Esophagus muscularis mucosa (tissue), 4 donors: Measurements from ENCODE around the gene PRPF31. TPM values are rescaled to one million over a fixed set of nuclear protein-coding genes. Genes with fewer than 3 reads are reported as not detected.
A peak's percentile ranks its signal among the peaks of the same experiment; 100 is the strongest.

Experiments used
- DNase-seq: peaks from one replicate; pipeline ENCODE4 v3.0.0-alpha.2; 2017; ENCODE audit errors: extremely low spot score
- H3K27ac ChIP-seq, 4 donors: fragments of 200-600 bp; sonication (generic); replicated peaks in 1 of 4; 1 replicate in 3 of 4; 2 replicates in 1 of 4; pipeline ENCODE4 v1.5.1; 2016 to 2019; ENCODE audit warnings: mild to moderate bottlenecking in 1 of 4
- H3K27me3 ChIP-seq, 4 donors: fragments of 200-600 bp; sonication (generic); one replicate each; pipeline versions ENCODE4 v1.5.1 to v1.6.0; 2016 to 2019
- H3K36me3 ChIP-seq, 4 donors: fragments of 200-600 bp; sonication (generic); one replicate each; pipeline ENCODE4 v1.5.1; 2016 to 2019
- H3K4me1 ChIP-seq, 4 donors: fragments of 200-600 bp; sonication (generic); one replicate each; pipeline ENCODE4 v1.5.1; 2016 to 2019
- H3K4me3 ChIP-seq, 4 donors: fragments of 200-600 bp; sonication (generic); 1 replicate in 2 of 4; 2 replicates in 2 of 4; pipeline ENCODE4 v1.5.1; 2016 to 2019; ENCODE audit warnings: mild to moderate bottlenecking in 4 of 4, moderate library complexity in 1 of 4
- H3K9me3 ChIP-seq, 4 donors: fragments of 200-600 bp; sonication (generic); 1 replicate in 3 of 4; 2 replicates in 1 of 4; pipeline ENCODE4 v1.5.1; 2016 to 2019
- CTCF ChIP-seq, 3 experiments: fragments of 200-600 bp in 2 of 3; fragments of 450-650 bp in 1 of 3; sonication (generic) in 2 of 3; IDR thresholded peaks; one replicate each; pipeline ENCODE4 v1.5.1; 2017 to 2019; ENCODE audit warnings: antibody characterized with exemption in 3 of 3, mild to moderate bottlenecking in 2 of 3, moderate library complexity in 1 of 3
- EP300 ChIP-seq: sonication (generic); formaldehyde crosslinking; IDR thresholded peaks from one replicate; pipeline ENCODE4 v1.6.1; 2017; ENCODE audit warnings: antibody characterized with exemption
- POLR2A ChIP-seq: fragments of 450-650 bp; IDR thresholded peaks from one replicate; pipeline ENCODE4 v1.6.1; 2017; ENCODE audit warnings: antibody characterized with exemption, moderate library complexity, mild to moderate bottlenecking, low read depth
- POLR2AphosphoS5 ChIP-seq, 2 donors: sonication (generic); formaldehyde crosslinking; IDR thresholded peaks; one replicate each; pipeline ENCODE4 v1.6.1; 2017; ENCODE audit warnings: antibody characterized with exemption in 2 of 2
- WGBS: methylation state at CpG from one replicate; pipeline ENCODE4 v1.1.5; 2018; 5-methylcytosine and 5-hydroxymethylcytosine counted together
- intact Hi-C: fragments of 100-400 bp; cut with DNase I; formaldehyde crosslinking; loops from one replicate; pipeline ENCODE4 v1.15.1; 2023
- total RNA-seq, 4 donors: library from RNA; depleted of rRNA; stranded (reverse); fragments of >200 nt; gene quantifications; one replicate each; pipeline versions ENCODE4 v1.1.0 to v1.2.1, GENCODE V29; 2016

PRPF31 gene
- total RNA-seq, 4 donors from 2014 or later: 44.9 to 64.3 (median 56.0) TPM

- Histone ChIP-seq H3K9me3 (no peaks in the 10 kb centered on the region), H3K4me3 (peak within 1 kb of the TSS; percentile 72 to 97 (median 88)), H3K36me3 (peaks cover 13 to 29% (median 22%) of the 10 kb centered on the region in 4 donors), H3K27ac (peak within 1 kb of the TSS; percentile 69 to 86 (median 80)), H3K4me1 (peaks cover 7 to 34% (median 24%) of the 10 kb centered on the region in 4 donors), H3K27me3 (no peaks in the 10 kb centered on the region)
- peak; percentile 98 for DNase-seq
- intact Hi-C loops: loop anchor here (10.0 kb wide), 1 partner anchor 228 kb away; no protein-coding TSS in a partner anchor
- WGBS: 9% methylated on average over 18 of the region's 54 CpGs
- peak; percentile 64 for TF ChIP-seq POLR2A
- TF ChIP-seq EP300: no peak
- TF ChIP-seq CTCF (IDR thresholded peaks at IDR 0.05): peak in 1 of 3 experiments; percentile 10
- TF ChIP-seq POLR2AphosphoS5 (IDR thresholded peaks at IDR 0.05): peak; percentile 92 to 97
Measured at GRCh38 chr19:54102421-54103169, 13.0 kb upstream of the PRPF31 start, which contains the start of gene NDUFA3. Gene NDUFA3, plus strand, starts transcription at chr19:54102855. Its CDS starts 24 bp downstream, at chr19:54102879.

DNA sequence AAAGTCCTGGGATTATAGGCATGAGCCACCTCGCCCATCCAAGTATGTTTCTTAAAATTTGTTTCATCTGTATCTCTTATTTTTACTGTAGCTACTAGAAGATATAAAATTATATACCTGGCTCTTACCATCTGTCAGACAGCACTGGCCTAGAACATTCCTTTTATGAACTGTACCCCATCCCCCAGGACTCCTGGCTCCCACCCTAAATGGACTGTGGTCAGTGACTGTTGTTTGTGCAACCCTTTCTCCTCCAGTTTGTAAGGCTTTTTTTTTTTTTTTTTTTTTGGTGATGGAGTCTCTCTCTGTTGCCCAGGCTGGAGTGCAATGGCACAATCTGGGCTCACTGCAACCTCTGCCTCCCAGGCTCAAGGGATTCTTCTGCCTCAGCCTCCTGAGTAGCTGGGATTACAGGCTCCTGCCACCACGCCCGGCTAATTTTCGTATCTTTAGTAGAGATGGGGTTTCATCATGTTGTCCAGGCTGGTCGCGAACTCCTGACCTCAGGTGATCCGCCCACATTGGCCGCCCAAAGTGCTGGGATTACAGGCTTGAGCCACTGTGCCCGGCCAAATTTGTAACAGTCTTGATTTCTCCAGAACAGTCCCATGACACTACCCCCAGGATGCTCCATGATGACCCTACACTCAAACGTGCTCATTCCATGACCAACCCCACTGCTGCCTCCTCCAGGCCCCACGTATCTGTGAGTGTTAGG, 10.4 kb upstream of the PRPF31 start:
- WGBS: 74% methylated on average over 5 of the region's 11 CpGs
- Histone ChIP-seq H3K4me1 (peaks cover 7 to 34% (median 24%) of the 10 kb centered on the region in 4 donors), H3K27ac (no peak overlapping the region), H3K27me3 (no peaks in the 10 kb centered on the region), H3K4me3 (no peak overlapping the region), H3K36me3 (peaks cover 33 to 55% (median 48%) of the 10 kb centered on the region in 4 donors), H3K9me3 (no peaks in the 10 kb centered on the region)
- TF ChIP-seq CTCF (IDR thresholded peaks at IDR 0.05) (no peak), POLR2AphosphoS5 (IDR thresholded peaks at IDR 0.05) (no peak), EP300 (no peak), POLR2A (no peak)
- DNase-seq: no peak
- intact Hi-C loops: loop anchor here (10.0 kb wide), 1 partner anchor 230 kb away; no protein-coding TSS in a partner anchor

- H3K4me3 ChIP-seq: no peak overlapping the region
- intact Hi-C loops: loop anchor here (10.0 kb wide), 1 partner anchor 231 kb away; no protein-coding TSS in a partner anchor
- peaks cover 7 to 34% (median 24%) of the 10 kb centered on the region in 4 donors for H3K4me1 ChIP-seq
- TF ChIP-seq CTCF (IDR thresholded peaks at IDR 0.05): no peak
- no peak for TF ChIP-seq POLR2AphosphoS5 (IDR thresholded peaks at IDR 0.05)
- no peak for TF ChIP-seq EP300
- TF ChIP-seq POLR2A: no peak
- WGBS: 91% methylated on average over 10 of the region's 10 CpGs
- H3K9me3 ChIP-seq: no peaks in the 10 kb centered on the region
- no peaks in the 10 kb centered on the region for H3K27me3 ChIP-seq
- DNase-seq: no peak
- H3K27ac ChIP-seq: no peak overlapping the region
- H3K36me3 ChIP-seq: peaks cover 33 to 61% (median 54%) of the 10 kb centered on the region in 4 donors
Measured at GRCh38 chr19:54105796-54106195, 9.8 kb upstream of the PRPF31 start.

DNA sequence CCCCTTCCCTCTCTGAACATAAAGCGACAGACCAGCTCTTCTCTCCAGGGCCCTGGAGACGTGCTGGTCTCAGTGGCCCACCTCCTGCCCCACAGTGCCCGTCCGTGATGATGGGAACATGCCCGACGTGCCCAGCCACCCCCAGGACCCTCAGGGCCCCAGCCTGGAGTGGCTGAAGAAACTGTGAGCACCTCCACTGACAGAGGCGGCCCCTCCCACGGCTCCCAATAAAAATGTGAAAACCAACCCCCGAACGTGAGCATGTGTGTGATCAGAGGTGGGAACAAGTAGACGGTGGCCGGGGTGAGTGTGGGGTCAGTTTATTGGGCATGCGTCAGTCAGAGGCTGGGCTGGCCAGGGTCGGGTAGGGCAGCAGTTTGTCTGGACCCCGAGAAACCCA, 8.8 kb upstream of the PRPF31 start:
- Histone ChIP-seq H3K36me3 (peaks cover 33 to 69% (median 59%) of the 10 kb centered on the region in 4 donors), H3K4me3 (no peak overlapping the region), H3K27me3 (no peaks in the 10 kb centered on the region), H3K4me1 (peaks cover 7 to 34% (median 24%) of the 10 kb centered on the region in 4 donors), H3K9me3 (no peaks in the 10 kb centered on the region), H3K27ac (no peak overlapping the region)
- TF ChIP-seq CTCF (IDR thresholded peaks at IDR 0.05) (no peak), EP300 (no peak), POLR2A (no peak), POLR2AphosphoS5 (IDR thresholded peaks at IDR 0.05) (no peak)
- intact Hi-C loops: loop anchor here (10.0 kb wide), 1 partner anchor 232 kb away; no protein-coding TSS in a partner anchor
- WGBS: 76% methylated on average over 13 of the region's 15 CpGs
- DNase-seq: no peak
